OCI-LY7 (cell line): ENCODE measurements around the gene CHAMP1.

Experiments used
- CTCF ChIP-seq: fragments of 200-600 bp; sonication (generic); conservative IDR thresholded peaks from 2 replicates; pipeline ENCODE4 v1.5.1; 2014; ENCODE audit warnings: mild to moderate bottlenecking, antibody characterized with exemption, low read length, moderate library complexity, mixed read lengths
- EZH2phosphoT487 ChIP-seq: fragments of 200-600 bp; sonication (generic); IDR thresholded peaks from 2 replicates; pipeline ENCODE4 v1.6.1; 2018; ENCODE audit warnings: low read depth, borderline replicate concordance, mild to moderate bottlenecking, mixed run types, antibody characterized with exemption, low read length, moderate library complexity, mixed read lengths

GRCh38 chr13:114319441-114319913 is 5.2 kb downstream of the CHAMP1 start:
- TF ChIP-seq CTCF (no peak), EZH2phosphoT487 (no peak)
